GM19035 (cell line): ENCODE data around the gene TRIAP1.
"Not testable (repeated sequence)": the region's sequence is repeated elsewhere in the genome, so short reads cannot be mapped to it uniquely, and the experiment has no call there.

Source experiments
- ATAC-seq: cut with Tn5 transposase; IDR thresholded peaks from one replicate; pipeline ENCODE4 v1.9.1; 2021; ENCODE audit not compliant: unreplicated experiment

The TRIAP1 gene

GRCh38 chr12:120468821-120469449 lies 22.8 kb upstream of the TRIAP1 start:
- ATAC-seq, result peak; percentile 32

GRCh38 chr12:120468325-120468820 lies 22.2 kb upstream of the TRIAP1 start:
- ATAC-seq, result no peak

GRCh38 chr12:120467439-120467838 lies 21.3 kb upstream of the TRIAP1 start:
- ATAC-seq, result no peak

- no peak for ATAC-seq
Observed at GRCh38 chr12:120466560-120467315, 20.6 kb upstream of the TRIAP1 start.

GRCh38 chr12:120465756-120466155 lies 19.6 kb upstream of the TRIAP1 start:
- no peak for ATAC-seq

- ATAC-seq, result no peak
Observed at GRCh38 chr12:120463712-120464111, 17.5 kb upstream of the TRIAP1 start.

- no peak for ATAC-seq
Observed at GRCh38 chr12:120462099-120462640, 16.0 kb upstream of the TRIAP1 start.

- no peak for ATAC-seq
Observed at GRCh38 chr12:120460157-120460556, 14.0 kb upstream of the TRIAP1 start.

- no peak for ATAC-seq
Observed at GRCh38 chr12:120457133-120457532, 10.9 kb upstream of the TRIAP1 start.

GRCh38 chr12:120455302-120455701 lies 9.1 kb upstream of the TRIAP1 start:
- ATAC-seq, result no peak

- ATAC-seq, result no peak
Observed at GRCh38 chr12:120453977-120454376, 7.8 kb upstream of the TRIAP1 start.

GRCh38 chr12:120453060-120453750 lies 7.0 kb upstream of the TRIAP1 start:
- no peak for ATAC-seq

- not testable (repeated sequence) for ATAC-seq
Observed at GRCh38 chr12:120452524-120452923, 6.3 kb upstream of the TRIAP1 start.

- ATAC-seq, result no peak
Observed at GRCh38 chr12:120447992-120448391, 1.8 kb upstream of the TRIAP1 start.

GRCh38 chr12:120446844-120447178 lies 627 bp upstream of the TRIAP1 start:
- not testable (repeated sequence) for ATAC-seq

- no peak for ATAC-seq
Observed at GRCh38 chr12:120444676-120445075, 1.5 kb downstream of the TRIAP1 start.

GRCh38 chr12:120439646-120440247 lies 6.4 kb downstream of the TRIAP1 start:
- no peak for ATAC-seq

GRCh38 chr12:120438495-120439198 lies 7.5 kb downstream of the TRIAP1 start:
- ATAC-seq, result no peak

- ATAC-seq, result peak; percentile 93
Observed at GRCh38 chr12:120437735-120438494, 8.3 kb downstream of the TRIAP1 start, which contains the start of gene COX6A1. TSS of gene COX6A1 (plus strand) at chr12:120438113. CDS start at chr12:120438127, 14 bp downstream.
